CD4-positive, alpha-beta T cell treated with Interleukin-12 subunit alpha and Interleukin-12 subunit beta, for 1 hour (primary cell): ENCODE data around the gene NHLRC4.

Experiments used
- DNase-seq: peaks from one replicate; pipeline ENCODE4 v3.0.0-alpha.2; 2020

Gene NHLRC4

GRCh38 chr16:606656-607307, 40.0 kb downstream of the NHLRC4 start:
- no peak for DNase-seq

- no peak for DNase-seq
These were observed 41.2 kb downstream of the NHLRC4 start for GRCh38 chr16:608019-608418.

GRCh38 chr16:609316-609715, 42.5 kb downstream of the NHLRC4 start:
- no peak for DNase-seq

GRCh38 chr16:609984-610383, 43.2 kb downstream of the NHLRC4 start:
- no peak for DNase-seq

- DNase-seq: peak; percentile 62
These were observed 43.9 kb downstream of the NHLRC4 start for GRCh38 chr16:610513-611381.

- DNase-seq: no peak
These were observed 48.3 kb downstream of the NHLRC4 start for GRCh38 chr16:615122-615521.

- DNase-seq: no peak
These were observed 50.2 kb downstream of the NHLRC4 start for GRCh38 chr16:616733-617586.

GRCh38 chr16:617855-618254, 51.0 kb downstream of the NHLRC4 start:
- no peak for DNase-seq
